Head of caudate nucleus (tissue), 42 donors: ENCODE data around the gene GLIS1.

Experiments
- DNase-seq, 42 donors: peaks; one replicate each; pipeline versions ENCODE4 v3.0.0 to v3.0.0-alpha.2; 2020 to 2021; ENCODE audit warnings: mixed read lengths in 7 of 42
- intact Hi-C: fragments of 100-400 bp; cut with DNase I; formaldehyde crosslinking; loops from one replicate; pipeline ENCODE4 v1.15.0; 2022

GLIS1 gene

GRCh38 chr1:53519421-53519820 is 219.5 kb downstream of the GLIS1 start:
- no peak for DNase-seq

DNA sequence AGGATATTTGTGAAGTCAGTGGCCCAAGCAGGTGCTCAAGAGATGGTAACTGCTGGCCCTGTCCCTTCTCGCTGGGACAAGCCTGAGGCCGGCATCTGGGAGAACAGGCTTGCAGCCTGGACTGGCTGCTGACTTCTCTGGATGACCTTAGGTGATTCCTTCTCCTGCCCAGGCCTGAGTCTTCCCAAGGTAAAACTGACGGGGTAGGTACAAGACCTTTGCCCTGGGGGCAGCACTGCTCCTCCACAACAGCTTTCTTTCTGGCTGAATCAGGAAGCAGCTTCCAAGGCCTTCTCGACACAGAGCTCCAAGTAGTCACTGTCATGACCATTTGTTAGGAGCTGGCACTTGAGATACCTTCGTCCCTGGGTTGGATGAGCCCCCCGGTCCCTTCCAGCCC is 220.2 kb downstream of the GLIS1 start:
- intact Hi-C loops: no loop called here
- DNase-seq: no peak

More at GRCh38 chr1:53519421-53519820, 219.5 kb downstream of the GLIS1 start:
- intact Hi-C loops: no loop called here

DNA sequence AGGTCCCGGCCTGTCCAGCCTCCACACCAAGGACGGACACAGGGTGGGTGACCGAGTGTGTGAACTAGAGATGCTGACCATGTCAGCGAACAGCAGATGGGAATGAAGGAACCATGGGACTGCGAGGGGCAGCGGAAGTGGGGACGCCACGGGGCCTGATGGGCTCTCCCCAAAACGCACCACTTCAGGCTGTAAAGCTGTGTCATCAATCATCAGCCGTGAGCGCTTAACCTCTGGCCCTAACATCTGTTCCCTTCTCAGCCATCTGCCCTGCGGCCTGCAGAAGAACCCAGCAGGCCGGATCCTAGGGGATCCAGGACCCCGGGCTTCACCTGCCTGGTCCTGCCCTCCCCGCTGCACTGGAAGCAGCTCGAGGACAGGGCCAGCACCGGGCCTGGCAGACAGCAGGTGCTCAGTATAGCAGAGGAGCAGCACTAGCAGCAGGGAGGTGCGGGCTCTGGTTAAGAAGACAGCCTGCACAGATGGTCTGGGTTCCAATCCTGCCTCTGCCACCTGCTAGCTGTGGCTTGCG is 221.1 kb downstream of the GLIS1 start:
- intact Hi-C loops: no loop called here
- DNase-seq: no peak

DNA sequence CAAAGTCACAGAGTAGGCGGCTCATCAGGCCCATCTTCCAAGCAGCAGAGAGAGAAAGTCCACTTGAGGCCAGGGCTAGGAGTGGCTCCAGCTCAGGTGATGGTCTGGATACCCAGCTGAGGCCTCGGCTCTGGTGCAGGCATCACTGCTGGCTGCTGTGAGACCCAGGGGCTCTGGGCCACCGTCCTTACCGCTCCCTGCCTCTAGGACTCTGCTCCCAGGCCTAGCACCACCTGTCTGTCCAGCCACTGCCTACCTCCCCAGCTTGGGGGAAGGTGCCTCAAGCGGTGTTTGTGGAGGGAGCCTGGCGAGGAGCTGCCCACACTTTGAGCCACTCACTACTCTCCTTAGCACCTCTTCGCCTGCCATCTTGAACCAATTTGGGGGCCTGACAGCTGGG is 221.9 kb downstream of the GLIS1 start:
- intact Hi-C loops: no loop called here
- no peak for DNase-seq

DNA sequence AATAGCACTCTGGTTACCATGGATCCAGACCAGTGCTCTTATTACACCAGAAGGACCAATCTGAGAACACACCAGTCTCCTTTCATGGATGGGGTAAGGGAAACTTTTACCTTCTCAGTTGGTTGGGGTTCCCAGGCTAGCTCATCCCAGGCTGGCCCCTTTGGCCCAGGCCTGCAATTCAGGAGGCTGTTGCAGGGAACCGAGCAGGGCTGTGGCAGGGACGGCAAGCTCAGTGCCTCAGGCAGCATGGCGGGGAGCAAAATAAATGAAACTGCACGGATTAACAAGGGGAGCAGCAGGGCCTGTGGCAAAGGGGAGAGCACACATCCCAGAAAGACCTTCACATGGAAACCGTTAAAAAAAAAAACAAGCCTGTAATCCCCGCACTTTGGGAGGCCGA is 222.8 kb downstream of the GLIS1 start:
- intact Hi-C loops: no loop called here
- DNase-seq: no peak

GRCh38 chr1:53514436-53514835 is 224.5 kb downstream of the GLIS1 start:
- no peak for DNase-seq
- intact Hi-C loops: no loop called here

DNA sequence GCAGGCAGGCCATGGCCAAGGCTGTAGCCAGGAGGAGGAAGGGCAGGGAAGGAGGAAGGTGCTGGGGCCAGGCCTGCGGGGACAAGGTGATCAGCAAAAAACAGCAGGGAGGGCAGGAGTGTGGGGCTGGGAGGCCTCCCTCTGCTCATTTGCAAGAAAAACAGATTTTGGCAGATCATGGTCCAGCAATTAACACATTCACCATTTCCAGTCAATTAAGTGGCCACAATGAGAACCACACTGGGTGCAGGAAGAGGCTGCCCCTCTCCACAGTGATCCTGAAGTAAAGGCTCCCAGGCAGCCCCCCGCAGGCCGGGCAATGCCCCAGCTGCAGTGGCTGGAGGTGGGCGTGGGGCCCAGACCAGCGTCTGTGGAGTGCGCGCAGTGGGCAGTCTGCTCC is 225.1 kb downstream of the GLIS1 start:
- DNase-seq: no peak
- intact Hi-C loops: no loop called here

GRCh38 chr1:53512807-53513755 is 225.9 kb downstream of the GLIS1 start:
- intact Hi-C loops: no loop called here
- no peak for DNase-seq

DNA sequence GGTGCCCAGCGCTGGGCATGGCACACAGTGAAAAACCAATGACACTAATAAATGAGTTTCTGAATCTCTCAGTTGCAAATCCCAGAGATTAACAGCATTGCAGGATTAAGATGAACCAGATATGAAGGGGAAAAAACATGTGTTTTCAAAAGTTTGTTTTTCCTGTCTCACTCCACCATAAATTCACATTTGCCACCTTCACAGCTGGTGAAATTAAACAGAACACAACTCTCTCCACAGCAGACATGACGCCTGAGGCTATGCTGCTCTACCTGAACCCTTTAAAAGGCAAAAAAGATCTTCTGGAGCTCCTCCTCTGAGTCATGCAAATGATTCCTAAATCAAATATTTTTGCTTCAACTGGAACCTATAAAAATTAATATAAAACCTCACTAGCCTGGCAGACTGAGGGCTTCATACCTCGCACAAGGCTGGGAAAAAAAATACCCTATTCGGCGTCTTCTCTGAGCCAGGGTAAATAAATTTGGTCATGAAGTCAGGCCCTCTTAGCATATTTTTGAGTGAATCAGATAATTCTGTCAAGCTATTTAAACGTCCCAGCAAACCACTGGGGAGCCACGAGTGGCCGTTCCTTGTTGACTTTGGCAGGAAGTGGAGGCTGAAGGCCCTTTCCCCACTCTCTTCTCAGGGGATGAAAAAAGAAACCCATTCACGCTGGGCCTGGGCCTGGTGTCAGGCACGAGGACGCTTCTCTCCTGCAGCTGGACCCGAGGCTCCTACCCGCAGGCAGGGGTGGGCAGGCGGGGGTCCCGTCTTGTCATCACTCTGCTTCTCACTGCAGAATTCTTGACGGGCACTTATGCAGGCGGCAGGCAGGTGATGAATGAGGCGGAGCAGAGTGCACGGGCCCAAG is 226.8 kb downstream of the GLIS1 start:
- intact Hi-C loops: no loop called here
- no peak for DNase-seq

GRCh38 chr1:53511323-53511932 is 227.5 kb downstream of the GLIS1 start:
- no peak for DNase-seq
- intact Hi-C loops: no loop called here

- DNase-seq: no peak
- intact Hi-C loops: no loop called here
Measured at GRCh38 chr1:53510215-53510614, 228.7 kb downstream of the GLIS1 start.

- DNase-seq: no peak
- intact Hi-C loops: no loop called here
Measured at GRCh38 chr1:53509775-53510174, 229.2 kb downstream of the GLIS1 start.

- DNase-seq: no peak
- intact Hi-C loops: no loop called here
Measured at GRCh38 chr1:53508991-53509666, 229.8 kb downstream of the GLIS1 start.

GRCh38 chr1:53508056-53508990 is 230.6 kb downstream of the GLIS1 start:
- intact Hi-C loops: no loop called here
- no peak for DNase-seq

DNA sequence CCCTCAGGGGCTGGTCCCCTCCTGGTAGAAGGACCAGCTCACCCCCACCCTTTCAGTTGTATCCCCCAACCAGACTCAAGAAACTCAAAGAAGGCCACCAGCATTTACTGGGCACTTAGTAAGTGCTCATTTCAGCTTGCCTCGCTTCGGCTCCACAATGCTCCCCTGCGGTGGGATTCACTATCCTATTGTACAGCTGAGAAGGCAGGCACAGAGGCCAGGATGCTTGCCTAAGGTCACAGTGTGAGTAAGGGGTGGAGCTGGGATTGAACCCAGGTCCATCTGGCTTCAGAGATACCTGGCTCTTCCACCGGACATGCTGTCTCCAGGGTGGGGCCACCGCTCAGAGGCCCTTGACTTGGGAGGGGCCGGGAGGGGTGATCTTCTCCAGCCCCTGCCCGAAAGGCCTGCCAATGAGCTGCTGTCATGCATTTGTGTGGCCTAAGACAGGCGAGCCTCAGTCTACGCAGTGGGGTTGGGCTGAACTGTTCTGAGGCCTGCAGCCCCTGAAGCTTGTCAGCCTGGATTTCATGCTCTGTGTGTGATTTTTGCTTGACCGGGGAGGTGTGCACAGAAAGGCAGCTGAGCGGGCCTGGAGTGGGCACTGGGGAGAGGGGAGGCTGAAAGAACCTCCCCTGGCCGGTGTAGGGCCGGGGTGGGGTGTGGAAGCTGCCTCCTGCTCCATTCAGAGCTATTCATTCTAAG is 231.7 kb downstream of the GLIS1 start:
- intact Hi-C loops: no loop called here
- no peak for DNase-seq

DNA sequence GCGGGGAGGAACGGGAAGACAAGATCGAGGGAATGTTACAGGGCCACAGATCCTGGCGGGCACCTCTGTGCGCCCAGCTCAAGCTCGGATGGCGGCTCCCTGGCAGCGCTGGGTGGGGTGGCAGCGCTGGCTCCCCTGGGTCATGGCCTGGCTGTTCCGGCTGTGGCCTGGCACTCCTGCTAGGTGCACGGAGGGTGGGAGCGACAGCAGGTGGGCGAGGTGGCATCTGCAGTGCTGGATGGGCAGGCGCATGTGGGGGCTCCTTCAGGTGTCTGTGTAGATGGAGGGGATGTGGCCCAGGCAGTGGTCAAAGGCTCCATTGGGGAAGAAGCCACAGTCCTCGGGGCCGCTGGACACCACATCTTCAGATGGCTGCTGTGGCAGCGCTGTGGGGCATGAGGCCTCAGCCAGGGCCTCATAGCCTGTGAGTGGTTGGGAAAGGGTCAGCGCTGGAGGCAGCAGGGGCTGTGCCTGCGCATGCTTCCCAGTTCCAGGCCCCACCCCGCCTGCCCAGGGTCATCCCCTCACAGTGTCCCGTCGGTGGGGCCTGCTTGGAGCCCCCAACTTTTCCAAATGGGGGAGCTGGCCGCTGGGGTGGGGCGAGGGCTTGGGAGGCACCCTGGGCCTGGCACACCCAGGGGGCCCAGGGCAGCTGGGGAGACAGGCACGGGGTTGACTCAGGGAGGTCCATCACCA is 232.5 kb downstream of the GLIS1 start:
- intact Hi-C loops: no loop called here
- no peak for DNase-seq

DNA sequence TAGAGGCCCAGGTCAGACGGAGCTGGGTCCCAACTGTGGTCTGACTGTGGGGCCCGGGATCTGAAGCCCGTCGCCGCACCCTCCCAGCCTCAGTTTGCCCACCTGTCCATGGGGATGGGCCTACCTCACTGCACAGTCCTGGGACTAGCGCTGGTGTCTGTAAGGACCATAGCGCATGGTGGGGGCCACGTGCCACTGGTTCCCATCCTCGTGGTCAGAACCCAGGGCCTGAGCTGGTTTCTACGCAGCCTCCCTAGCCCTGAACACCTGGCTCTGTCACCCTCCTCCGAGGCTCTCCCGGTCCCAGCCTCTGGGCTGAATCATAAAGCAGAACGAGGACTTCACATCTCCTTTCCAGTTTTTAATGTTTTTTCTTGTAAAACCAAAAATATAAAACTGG is 233.1 kb downstream of the GLIS1 start:
- no peak for DNase-seq
- intact Hi-C loops: no loop called here
